T-helper 1 cell treated with Interleukin-12 subunit alpha and Interleukin-12 subunit beta and Interleukin-4 antibody, amounts not matched to agents 30 ng/mL and 1 ng/mL, for 36 hours (primary cell): ENCODE results near the gene CDH4. TPM values are rescaled to one million over a fixed set of nuclear protein-coding genes. Genes with fewer than 3 reads are reported as not detected.

Source experiments
- intact Hi-C: fragments of 100-400 bp; cut with micrococcal nuclease; formaldehyde crosslinking; loops from one replicate; pipeline ENCODE4 v1.15.1; 2024
- total RNA-seq: library from RNA; stranded (reverse); gene quantifications from 2 replicates; pipeline ENCODE4 v1.2.3, GENCODE V29; 2022

Gene CDH4
- total RNA-seq, 1 donor from 2014 or later, result not detected

GRCh38 chr20:61646453-61646852 is 394.4 kb downstream of the CDH4 start:
- intact Hi-C loops, result no loop called here

GRCh38 chr20:61646986-61647385 is 394.9 kb downstream of the CDH4 start:
- intact Hi-C loops, result no loop called here

DNA sequence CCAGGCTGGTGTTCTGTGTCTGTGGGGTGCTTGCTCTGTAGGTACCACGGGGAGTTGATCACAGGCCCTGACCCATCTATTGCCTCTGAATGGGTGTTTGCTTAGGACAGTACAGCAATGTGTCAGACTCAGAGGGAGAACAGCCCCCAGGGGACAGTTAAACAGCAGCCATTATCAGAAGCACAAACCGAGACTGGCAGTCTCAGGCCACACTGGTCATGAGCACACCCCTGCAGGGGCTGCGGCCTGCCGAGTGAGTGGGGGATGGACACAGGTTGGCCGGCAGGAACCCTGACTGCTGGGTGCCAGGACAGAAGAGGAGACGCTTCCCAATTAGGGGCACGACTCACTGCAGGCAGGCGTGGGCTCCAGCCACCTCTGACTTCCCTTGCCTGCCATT is 395.6 kb downstream of the CDH4 start:
- intact Hi-C loops, result no loop called here

DNA sequence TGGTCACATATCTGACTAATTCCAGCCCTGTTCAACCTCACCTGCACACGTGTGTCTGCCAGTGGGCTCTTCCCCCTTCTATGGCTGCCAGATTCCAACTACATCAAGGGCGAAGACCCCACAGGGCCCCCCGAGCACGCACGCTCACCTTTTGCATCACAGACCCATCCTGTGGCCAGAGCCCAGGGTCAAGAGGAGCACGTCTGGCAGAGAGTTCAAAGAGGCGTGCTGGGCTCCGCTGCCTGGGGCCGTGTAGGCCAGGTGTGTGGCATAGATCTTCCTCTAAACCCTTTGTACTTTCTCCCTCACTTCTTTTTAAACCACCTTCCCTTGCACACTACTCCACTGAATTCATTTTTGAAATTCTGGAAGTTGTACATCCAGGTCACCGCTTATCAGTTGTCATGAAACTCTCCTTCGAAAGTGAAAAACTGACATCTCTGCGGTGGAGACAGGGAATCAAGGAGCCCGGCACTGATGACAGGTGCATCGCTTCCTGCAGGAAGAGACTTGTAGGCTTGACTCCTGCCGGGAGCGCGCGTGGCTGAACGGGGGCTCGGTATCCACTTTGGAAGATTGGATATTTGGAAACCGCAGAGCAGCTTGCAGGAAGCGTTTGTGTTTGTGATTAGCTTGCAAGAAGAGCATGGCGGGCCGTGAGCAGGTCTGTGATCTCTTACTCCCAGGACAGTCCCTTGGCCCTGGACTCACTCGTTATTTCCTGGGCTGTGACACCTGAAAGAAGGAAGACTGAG is 397.2 kb downstream of the CDH4 start:
- intact Hi-C loops, result no loop called here

- intact Hi-C loops, result no loop called here
These were observed 397.8 kb downstream of the CDH4 start for GRCh38 chr20:61649860-61650162.

DNA sequence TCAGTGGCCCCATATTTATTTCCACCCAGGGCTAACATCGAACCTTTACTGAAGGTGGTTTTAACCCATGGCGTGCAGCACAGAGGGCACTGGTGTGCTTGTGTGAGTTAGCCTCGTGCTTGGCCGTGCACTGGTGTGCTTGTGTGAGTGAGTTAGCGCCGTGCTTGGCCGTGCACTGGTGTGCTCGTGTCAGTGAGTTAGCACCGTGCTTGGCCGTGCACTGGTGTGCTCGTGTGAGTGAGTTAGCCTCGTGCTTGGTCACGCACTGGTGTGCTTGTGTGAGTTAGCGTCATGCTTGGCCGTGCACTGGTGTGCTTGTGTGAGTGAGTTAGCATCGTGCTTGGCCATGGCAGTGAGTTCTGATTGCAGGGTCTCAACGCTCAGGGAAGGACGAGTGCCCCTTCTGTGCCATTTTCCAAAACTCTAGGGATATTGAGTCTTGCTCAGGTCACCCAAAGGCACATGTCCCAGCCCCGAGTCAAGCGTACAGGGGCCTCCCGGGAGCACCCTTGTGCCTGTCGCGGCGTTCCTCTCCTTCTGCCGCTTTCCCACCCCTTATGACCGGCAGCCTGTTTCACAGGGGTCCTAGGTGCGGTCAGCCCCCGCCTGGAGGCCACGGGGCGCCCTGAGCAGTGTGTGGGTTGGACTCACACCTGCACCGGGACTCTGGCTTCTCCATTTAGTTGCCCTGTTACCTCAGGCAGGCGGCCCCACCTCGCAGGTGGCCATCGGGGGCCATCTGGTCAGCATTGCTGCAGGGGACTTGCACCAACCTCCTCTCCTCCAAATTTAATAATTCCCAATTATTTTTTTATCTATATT is 399.1 kb downstream of the CDH4 start:
- intact Hi-C loops, result no loop called here

GRCh38 chr20:61652146-61652545 is 400.1 kb downstream of the CDH4 start:
- intact Hi-C loops, result no loop called here

DNA sequence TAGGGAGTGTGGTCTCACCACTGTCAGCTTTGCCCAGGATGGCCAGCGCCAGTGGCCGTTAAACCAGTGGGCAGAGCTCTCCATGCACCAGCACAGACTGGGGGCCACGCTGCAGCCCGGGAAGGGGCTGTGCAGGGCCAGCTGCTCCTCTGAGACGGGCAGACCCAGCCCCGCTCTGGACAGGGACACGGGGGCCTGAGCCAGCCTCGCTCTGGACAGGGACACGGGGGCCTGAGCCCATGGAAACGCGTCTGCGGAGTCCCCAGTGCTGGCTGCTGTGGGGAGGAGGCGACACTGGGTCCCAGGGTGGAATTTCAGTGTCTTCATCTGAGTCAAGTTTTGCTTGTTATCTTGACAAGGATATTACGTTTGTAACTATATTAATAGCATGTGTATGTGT is 402.7 kb downstream of the CDH4 start:
- intact Hi-C loops, result no loop called here

DNA sequence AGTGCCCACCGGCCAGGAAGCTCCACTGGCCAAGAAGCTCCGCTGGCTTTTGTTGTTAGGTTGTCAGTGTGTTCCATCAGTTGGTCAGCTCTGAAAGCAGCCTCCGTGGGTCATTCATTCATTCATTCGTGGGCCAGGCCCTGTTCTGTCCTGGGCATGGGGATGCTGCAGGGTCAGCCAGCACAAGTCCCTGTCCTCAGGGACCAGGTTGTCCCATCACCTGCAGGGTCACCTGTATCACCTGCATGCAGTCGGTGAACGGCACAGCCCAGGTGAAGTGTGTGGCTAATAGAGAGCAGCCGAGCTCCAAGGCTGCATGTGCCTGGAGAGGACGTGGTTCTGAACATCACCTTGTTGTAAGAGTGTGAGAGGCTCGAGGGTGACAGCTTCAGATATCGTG is 403.5 kb downstream of the CDH4 start:
- intact Hi-C loops, result no loop called here

DNA sequence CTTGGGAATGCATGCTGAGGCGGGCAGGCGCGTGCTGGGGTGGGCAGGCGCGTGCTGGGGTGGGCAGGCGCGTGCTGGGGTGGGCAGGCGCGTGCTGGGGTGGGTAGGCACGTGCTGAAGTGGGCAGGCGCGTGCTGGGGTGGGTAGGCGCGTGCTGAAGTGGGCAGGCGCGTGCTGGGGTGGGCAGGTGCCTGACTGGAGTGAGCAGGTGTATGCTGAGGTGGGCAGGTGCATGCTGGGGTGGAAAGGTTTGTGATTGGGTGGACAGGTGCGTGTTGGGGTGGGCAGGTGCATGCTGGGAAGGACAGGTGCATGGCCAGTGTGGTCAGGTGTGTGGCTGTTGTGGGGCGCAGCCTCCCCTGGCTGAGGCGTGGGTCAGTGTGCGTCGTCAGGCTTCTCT is 404.1 kb downstream of the CDH4 start:
- intact Hi-C loops, result no loop called here

- intact Hi-C loops, result no loop called here
These were observed 405.8 kb downstream of the CDH4 start for GRCh38 chr20:61657721-61658377.

- intact Hi-C loops, result no loop called here
These were observed 406.5 kb downstream of the CDH4 start for GRCh38 chr20:61658563-61658962.

GRCh38 chr20:61659246-61659993 is 407.4 kb downstream of the CDH4 start:
- intact Hi-C loops, result no loop called here

- intact Hi-C loops, result no loop called here
These were observed 407.9 kb downstream of the CDH4 start for GRCh38 chr20:61659994-61660346.

DNA sequence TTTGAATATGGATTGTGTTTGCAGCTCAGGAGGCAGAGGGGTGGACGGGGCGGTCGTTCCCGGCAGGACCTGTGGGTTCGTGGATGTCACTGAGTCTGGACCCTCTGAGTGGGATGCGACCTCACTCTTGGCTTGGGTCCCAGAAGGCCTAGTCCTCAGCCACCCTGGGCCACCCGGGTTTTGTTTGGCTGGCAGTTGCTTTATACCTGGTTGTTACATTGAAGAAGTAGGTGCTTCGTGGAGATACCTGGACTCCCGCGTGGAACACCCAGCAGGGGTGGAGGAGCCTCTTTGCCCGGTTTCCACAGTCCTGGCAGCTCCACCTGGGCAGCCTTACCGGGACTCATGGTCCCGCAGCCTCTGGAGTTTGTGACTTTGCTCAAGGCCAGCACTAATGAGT is 408.5 kb downstream of the CDH4 start:
- intact Hi-C loops, result no loop called here

DNA sequence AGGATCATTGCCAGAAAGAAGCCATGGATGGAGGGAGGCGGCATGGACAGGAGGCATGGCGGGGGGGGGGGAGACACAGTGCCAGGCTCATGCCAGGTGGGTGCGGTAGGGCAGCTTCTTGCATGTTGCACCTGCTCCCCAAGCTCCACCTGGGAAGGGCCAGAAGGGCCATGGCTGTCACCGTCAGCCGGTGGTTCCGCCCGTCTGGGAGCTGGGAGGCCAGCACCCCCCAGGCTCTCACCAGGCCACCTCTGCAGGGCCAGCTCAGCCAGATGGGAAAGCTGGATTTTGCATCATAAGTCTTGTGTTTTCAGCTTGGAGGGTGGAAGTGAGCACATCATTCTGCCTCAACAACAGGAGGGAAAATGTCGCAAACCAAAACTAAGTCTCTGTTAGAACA is 409.0 kb downstream of the CDH4 start:
- intact Hi-C loops, result no loop called here

DNA sequence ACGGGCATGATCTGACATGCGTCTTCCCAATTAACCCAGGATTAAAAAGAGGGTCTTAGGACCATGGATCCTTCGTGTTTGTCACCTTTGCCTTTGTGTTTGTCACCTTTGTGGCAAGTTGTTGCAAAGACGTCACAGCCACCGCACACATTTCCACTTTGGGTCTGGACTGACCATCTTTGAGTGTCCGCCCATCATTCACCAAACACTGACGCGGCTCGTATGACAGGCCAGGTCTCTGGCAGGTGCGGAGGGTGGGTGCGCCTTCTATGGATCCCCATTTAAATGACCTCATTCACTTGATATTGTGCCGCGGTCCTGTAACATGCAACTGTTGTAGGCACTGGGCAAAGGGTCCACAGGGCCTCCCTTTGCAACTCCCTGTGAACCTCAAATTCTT is 409.5 kb downstream of the CDH4 start:
- intact Hi-C loops, result no loop called here

GRCh38 chr20:61662226-61662967 is 410.3 kb downstream of the CDH4 start:
- intact Hi-C loops, result no loop called here

DNA sequence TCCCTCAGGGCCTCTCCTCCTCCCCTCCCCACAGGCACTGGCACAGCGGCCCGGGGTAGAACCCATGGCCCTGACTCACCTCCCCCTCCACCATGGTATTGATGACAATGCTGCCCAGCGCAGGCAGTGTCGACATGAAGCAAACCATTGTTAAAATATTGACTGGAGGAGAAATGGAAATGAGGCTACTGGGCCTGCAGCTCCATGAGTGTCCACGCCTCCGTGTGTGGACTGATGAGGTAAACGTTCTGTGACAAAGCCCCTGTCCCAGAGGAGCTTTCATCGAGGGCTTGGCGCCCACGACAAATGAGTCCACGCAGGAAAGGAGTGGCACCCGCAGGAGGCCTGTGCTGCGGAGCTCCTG is 410.9 kb downstream of the CDH4 start:
- intact Hi-C loops, result no loop called here

- intact Hi-C loops, result no loop called here
These were observed 411.7 kb downstream of the CDH4 start for GRCh38 chr20:61663521-61664425.
